HepG2 (cell line): ENCODE data around the gene HEY2. TPM values are rescaled to one million over a fixed set of nuclear protein-coding genes. Genes with fewer than 3 reads are reported as not detected.
A peak's percentile ranks its signal among the peaks of the same experiment; 100 is the strongest.

ENCODE experiments used
- AHDC1 ChIP-seq: sonication (generic); formaldehyde crosslinking; IDR thresholded peaks from 2 replicates; pipeline ENCODE4 v1.5.1; 2020; ENCODE audit warnings: mild to moderate bottlenecking, missing genetic modification reagents, borderline replicate concordance
- CREB1 ChIP-seq, 2 experiments: fragments of 450-650 bp in 1 of 2; IDR thresholded peaks; 2 replicates each; pipeline ENCODE4 v1.6.1; 2016 to 2017; ENCODE audit warnings: control low read depth in 1 of 2, mild to moderate bottlenecking in 1 of 2, missing compliant biosample characterization in 1 of 2, missing genetic modification characterization in 1 of 2
- EEA1 ChIP-seq: sonication (generic); formaldehyde crosslinking; IDR thresholded peaks from 2 replicates; pipeline ENCODE4 v1.5.1; 2020; ENCODE audit warnings: mild to moderate bottlenecking, missing genetic modification reagents, borderline replicate concordance
- KLF13 ChIP-seq: sonication (generic); formaldehyde crosslinking; IDR thresholded peaks from 2 replicates; pipeline ENCODE4 v1.4.0; 2020; ENCODE audit warnings: mild to moderate bottlenecking, missing genetic modification reagents
- MNT ChIP-seq: fragments of 450-650 bp; IDR thresholded peaks from 2 replicates; pipeline ENCODE4 v1.6.1; 2016
- NPAS2 ChIP-seq: sonication (generic); formaldehyde crosslinking; IDR thresholded peaks from 2 replicates; pipeline ENCODE4 v1.8.0; 2022; ENCODE audit warnings: mild to moderate bottlenecking, missing genetic modification reagents, borderline replicate concordance
- U2AF2 ChIP-seq: fragments of 200-400 bp; formaldehyde crosslinking; IDR thresholded peaks from 2 replicates; pipeline ENCODE4 v1.6.1; 2017; ENCODE audit warnings: low read depth, mild to moderate bottlenecking, low read length
- ZBTB43 ChIP-seq: sonication (generic); formaldehyde crosslinking; conservative IDR thresholded peaks from 2 replicates; pipeline ENCODE4 v1.4.0; 2020; ENCODE audit warnings: missing genetic modification reagents
- ZFP1 ChIP-seq: IDR thresholded peaks from 2 replicates; pipeline ENCODE4 v1.6.1; 2016
- ZIK1 ChIP-seq: sonication (generic); formaldehyde crosslinking; IDR thresholded peaks from 2 replicates; pipeline ENCODE4 v1.5.0; 2020; ENCODE audit warnings: mild to moderate bottlenecking, low read depth, missing genetic modification reagents, borderline replicate concordance
- ZNF275 ChIP-seq: sonication (generic); formaldehyde crosslinking; IDR thresholded peaks from 2 replicates; pipeline ENCODE4 v1.8.0; 2022; ENCODE audit warnings: missing genetic modification reagents, mild to moderate bottlenecking, inconsistent platforms, borderline replicate concordance
- ZNF432 ChIP-seq: sonication (generic); formaldehyde crosslinking; IDR thresholded peaks from 2 replicates; pipeline ENCODE4 v1.5.0; 2020; ENCODE audit warnings: missing genetic modification reagents, mild to moderate bottlenecking, borderline replicate concordance
- ZNF503 ChIP-seq: sonication (generic); formaldehyde crosslinking; IDR thresholded peaks from 2 replicates; pipeline ENCODE4 v1.4.0; 2020; ENCODE audit warnings: missing genetic modification reagents
- ZNF572 ChIP-seq: sonication (generic); formaldehyde crosslinking; IDR thresholded peaks from 2 replicates; pipeline ENCODE4 v1.5.1; 2020; ENCODE audit warnings: mild to moderate bottlenecking, missing genetic modification reagents
- ZNF616 ChIP-seq: sonication (generic); formaldehyde crosslinking; IDR thresholded peaks from 2 replicates; pipeline ENCODE4 v1.5.0; 2020; ENCODE audit warnings: low read depth, mild to moderate bottlenecking, missing genetic modification reagents
- ZNF746 ChIP-seq: sonication (generic); formaldehyde crosslinking; IDR thresholded peaks from 2 replicates; pipeline ENCODE4 v1.8.0; 2022; ENCODE audit warnings: mild to moderate bottlenecking, missing genetic modification reagents
- polyA plus RNA-seq, 8 experiments: library from polyadenylated mRNA; depleted of rRNA in 3 of 8; stranded (reverse) in 7 of 8; unstranded in 1 of 8; fragments of >200 nt; fragmentation: Illumina TruSeq in 4 of 8; extraction: Trizol in 4 of 8; gene quantifications; 2 replicates each; pipeline versions ENCODE4 v1.2.1 to v1.2.3, GENCODE V29; 2011 to 2016; ENCODE audit warnings: low read depth in 4 of 8, missing spikeins in 1 of 8, mixed read lengths in 1 of 8; ENCODE audit not compliant: insufficient read depth in 1 of 8
- total RNA-seq, 5 experiments: library from RNA; depleted of rRNA; stranded (reverse); fragments of >200 nt; fragmentation: Illumina TruSeq; extraction: Trizol; gene quantifications; 2 replicates each; pipeline ENCODE4 v1.2.3, GENCODE V29; 2016; ENCODE audit warnings: low read depth in 1 of 5

The HEY2 gene
- total and polyA plus RNA-seq, 2 of the 13 experiments (the other 11 are each of a cell fraction or from before 2014, with no cell fraction given): 0.04 TPM

- peak; percentile 85; the same call in 1 of the 2 replicates for TF ChIP-seq ZNF616 (CRISPR knock-in tag)
- no peak for TF ChIP-seq ZNF572 (CRISPR knock-in tag)
- peak; percentile 91; the same call in 1 of the 2 replicates for TF ChIP-seq EEA1 (CRISPR knock-in tag)
- no peak for TF ChIP-seq U2AF2
- no peak for TF ChIP-seq ZNF503 (CRISPR knock-in tag)
- TF ChIP-seq AHDC1 (CRISPR knock-in tag): peak; percentile 72; the same call in 1 of the 2 replicates
- peak; percentile 44 for TF ChIP-seq MNT
- no peak for TF ChIP-seq ZNF275 (CRISPR knock-in tag)
- TF ChIP-seq KLF13 (CRISPR knock-in tag): no peak
- 0 out of 2 replicates have a peak, but pooled peaks have one; percentile 24 for TF ChIP-seq ZFP1 (CRISPR knock-in tag)
- no peak for TF ChIP-seq NPAS2
- no peak; the same call in 1 of the 2 replicates for TF ChIP-seq ZNF746 (CRISPR knock-in tag)
- TF ChIP-seq ZIK1 (CRISPR knock-in tag): peak; percentile 57; the same call in 1 of the 2 replicates
- TF ChIP-seq CREB1 (IDR thresholded peaks at IDR 0.05): peak; percentile 12; the same call in 1 of the 2 replicates
- TF ChIP-seq CREB1 (CRISPR knock-in tag; IDR thresholded peaks at IDR 0.05): peak; percentile 63
- peak; percentile 32; the same call in 1 of the 2 replicates for TF ChIP-seq ZBTB43 (CRISPR knock-in tag)
- TF ChIP-seq ZNF432: no peak
Observed at GRCh38 chr6:125780540-125781313, 31.3 kb downstream of the HEY2 start (continued).
